Liver (tissue), 9 donors: ENCODE data around the gene ECHS1. TPM values are rescaled to one million over a fixed set of nuclear protein-coding genes. Genes with fewer than 3 reads are reported as not detected.
"Not testable (repeated sequence)": the region's sequence is repeated elsewhere in the genome, so short reads cannot be mapped to it uniquely, and the experiment has no call there.

Experiments
- DNase-seq: peaks from one replicate; pipeline ENCODE4 v3.0.0-alpha.2; 2017; ENCODE audit warnings: low spot score
- H3K27ac ChIP-seq, 2 donors: one replicate each; pipeline ENCODE4 v1.7.0; 2013; ENCODE audit warnings: inconsistent platforms in 2 of 2, low read length in 2 of 2, control low read depth in 1 of 2, low read depth in 1 of 2, mild to moderate bottlenecking in 1 of 2
- H3K27me3 ChIP-seq, 4 donors: one replicate each; pipeline versions ENCODE4 v1.6.1 to v1.7.0; 2013; ENCODE audit warnings: low read length in 3 of 4, inconsistent platforms in 1 of 4, mild to moderate bottlenecking in 1 of 4, moderate library complexity in 1 of 4; ENCODE audit not compliant: control insufficient read depth in 4 of 4, insufficient read depth in 4 of 4
- H3K36me3 ChIP-seq, 4 donors: one replicate each; pipeline versions ENCODE4 v1.6.1 to v1.7.0; 2013; ENCODE audit warnings: low read length in 3 of 4, mild to moderate bottlenecking in 3 of 4, low read depth in 1 of 4, moderate library complexity in 1 of 4; ENCODE audit not compliant: control insufficient read depth in 4 of 4, insufficient read depth in 3 of 4
- H3K4me1 ChIP-seq, 4 donors: one replicate each; pipeline versions ENCODE4 v1.6.1 to v1.7.0; 2013; ENCODE audit warnings: low read length in 3 of 4, mild to moderate bottlenecking in 3 of 4, moderate library complexity in 1 of 4; ENCODE audit not compliant: control insufficient read depth in 4 of 4, insufficient read depth in 4 of 4
- H3K4me3 ChIP-seq, 3 donors: one replicate each; pipeline versions ENCODE4 v1.6.1 to v1.7.0; 2013; ENCODE audit warnings: low read length in 3 of 3, control low read depth in 1 of 3, low read depth in 1 of 3, mild to moderate bottlenecking in 1 of 3
- H3K9ac ChIP-seq, 2 donors: one replicate each; pipeline ENCODE4 v1.7.0; 2013; ENCODE audit warnings: low read length in 2 of 2, mild to moderate bottlenecking in 2 of 2, moderate library complexity in 2 of 2, control low read depth in 1 of 2, low read depth in 1 of 2
- H3K9me3 ChIP-seq, 4 donors: one replicate each; pipeline versions ENCODE4 v1.6.1 to v1.7.0; 2013; ENCODE audit warnings: low read length in 3 of 4; ENCODE audit not compliant: control insufficient read depth in 4 of 4
- CTCF ChIP-seq: fragments of 150-350 bp; IDR thresholded peaks from 2 replicates; pipeline ENCODE4 v1.5.1; 2017; ENCODE audit warnings: improper control_type of control experiment, low read depth, low read length; ENCODE audit not compliant: missing input control
- EGR1 ChIP-seq, 2 donors: IDR thresholded peaks; 2 replicates each; pipeline ENCODE4 v1.6.1; 2016 to 2018; ENCODE audit warnings: antibody characterized with exemption in 2 of 2, low read depth in 2 of 2
- GABPA ChIP-seq, 2 donors: IDR thresholded peaks in 1 of 2; conservative IDR thresholded peaks in 1 of 2; 2 replicates each; pipeline ENCODE4 v1.6.1; 2016; ENCODE audit warnings: antibody characterized with exemption in 2 of 2, mild to moderate bottlenecking in 1 of 2, moderate library complexity in 1 of 2
- HNF4A ChIP-seq, 2 donors: conservative IDR thresholded peaks; 2 replicates each; pipeline ENCODE4 v1.6.1; 2016; ENCODE audit warnings: antibody characterized with exemption in 2 of 2, mild to moderate bottlenecking in 2 of 2
- HNF4G ChIP-seq: IDR thresholded peaks from 2 replicates; pipeline ENCODE4 v1.6.1; 2016; ENCODE audit warnings: antibody characterized with exemption
- JUND ChIP-seq, 2 donors: IDR thresholded peaks; 2 replicates each; pipeline ENCODE4 v1.6.1; 2016; ENCODE audit warnings: antibody characterized with exemption in 2 of 2
- MAX ChIP-seq: IDR thresholded peaks from 2 replicates; pipeline ENCODE4 v1.6.1; 2016; ENCODE audit warnings: antibody characterized with exemption
- RAD21 ChIP-seq, 2 donors: IDR thresholded peaks; 2 replicates each; pipeline ENCODE4 v1.6.1; 2016; ENCODE audit warnings: antibody characterized with exemption in 2 of 2, mild to moderate bottlenecking in 2 of 2
- RXRA ChIP-seq, 2 donors: IDR thresholded peaks; 2 replicates each; pipeline ENCODE4 v1.6.1; 2017 to 2018; ENCODE audit warnings: antibody characterized with exemption in 2 of 2, mild to moderate bottlenecking in 1 of 2
- TAF1 ChIP-seq: conservative IDR thresholded peaks from 2 replicates; pipeline ENCODE4 v1.6.1; 2016; ENCODE audit warnings: antibody characterized with exemption, mild to moderate bottlenecking
- YY1 ChIP-seq: IDR thresholded peaks from 2 replicates; pipeline ENCODE4 v1.6.1; 2016; ENCODE audit warnings: antibody characterized with exemption, mild to moderate bottlenecking
- WGBS: extraction: QIAGEN DNeasy Blood & Tissue Kit; methylation state at CpG from one replicate; pipeline ENCODE4 v1.1.7; 2013; 5-methylcytosine and 5-hydroxymethylcytosine counted together
- polyA plus RNA-seq, 2 donors: library from polyadenylated mRNA; stranded (reverse) in 1 of 2; unstranded in 1 of 2; fragments of 200-250 nt in 1 of 2; fragments of >200 nt in 1 of 2; fragmentation: Nextera tagmentation in 1 of 2; extraction: Ambion mirVana in 1 of 2; gene quantifications; one replicate each; pipeline versions ENCODE4 v1.2.1 to v1.2.3, GENCODE V29; 2013 to 2015
- total RNA-seq, 2 donors: library from RNA; depleted of rRNA; stranded (reverse); fragments of >200 nt; gene quantifications; one replicate each; pipeline ENCODE4 v1.2.3, GENCODE V29; 2014
- TF ChIP-seq, protein P1 (sequence below): IDR thresholded peaks from 2 replicates; pipeline ENCODE4 v1.6.1; 2016; ENCODE audit warnings: antibody characterized with exemption
- TF ChIP-seq, protein P2 (sequence below): IDR thresholded peaks from 2 replicates; pipeline ENCODE4 v1.6.1; 2016; ENCODE audit warnings: antibody characterized with exemption, mild to moderate bottlenecking
- donor health status: healthy.
- donor health status: healthy.
- donor health status: healthy.
- donor health status: healthy.
- donor health status: healthy.

The ECHS1 gene
- total and polyA plus RNA-seq, 4 donors: 41.5 to 849 (median 354) TPM

- no peak for TF ChIP-seq CTCF
- TF ChIP-seq RAD21 (IDR thresholded peaks at IDR 0.05): no peak
- no peak for TF ChIP-seq JUND (IDR thresholded peaks at IDR 0.05)
- no peak for TF ChIP-seq EGR1 (IDR thresholded peaks at IDR 0.05; ENCODE audit: low read depth in 2 of 2)
Observed at GRCh38 chr10:133372507-133372906, 647 bp downstream of the ECHS1 start (continued).

GRCh38 chr10:133370030-133370786, 2.9 kb downstream of the ECHS1 start:
- H3K4me1 ChIP-seq: peaks cover 8 to 42% (median 25%) of the 10 kb centered on the region in 4 donors
- H3K27me3 ChIP-seq: no peaks in the 10 kb centered on the region
- no peak overlapping the region for H3K4me3 ChIP-seq
- WGBS: 91% methylated on average over 24 of the region's 24 CpGs
- H3K27ac ChIP-seq: no peak overlapping the region
- TF ChIP-seq JUND (IDR thresholded peaks at IDR 0.05) (no peak), GABPA (IDR thresholded peaks at IDR 0.05 in 1 of 2, conservative IDR thresholded peaks at IDR 0.05 in 1 of 2) (no peak), TAF1 (no peak)
- H3K36me3 ChIP-seq: peaks cover 25 to 43% (median 41%) of the 10 kb centered on the region in 4 donors
- no peaks in the 10 kb centered on the region for H3K9me3 ChIP-seq
- no peak for DNase-seq
- no peak overlapping the region for H3K9ac ChIP-seq

- Histone ChIP-seq H3K9ac (no peak overlapping the region), H3K4me3 (no peak overlapping the region), H3K9me3 (no peaks in the 10 kb centered on the region), H3K4me1 (peaks cover 3 to 34% (median 19%) of the 10 kb centered on the region in 4 donors), H3K27me3 (no peaks in the 10 kb centered on the region), H3K27ac (no peak overlapping the region), H3K36me3 (peaks cover 30 to 59% (median 52%) of the 10 kb centered on the region in 4 donors)
- TF ChIP-seq RXRA (IDR thresholded peaks at IDR 0.05) (no peak), MAX (no peak), JUND (IDR thresholded peaks at IDR 0.05) (no peak), GABPA (IDR thresholded peaks at IDR 0.05 in 1 of 2, conservative IDR thresholded peaks at IDR 0.05 in 1 of 2) (no peak), CTCF (no peak), HNF4G (no peak), HNF4A (conservative IDR thresholded peaks at IDR 0.05) (no peak), TAF1 (no peak), EGR1 (IDR thresholded peaks at IDR 0.05; ENCODE audit: low read depth in 2 of 2) (no peak), YY1 (no peak), RAD21 (IDR thresholded peaks at IDR 0.05) (no peak)
- TF ChIP-seq, protein P1, sequence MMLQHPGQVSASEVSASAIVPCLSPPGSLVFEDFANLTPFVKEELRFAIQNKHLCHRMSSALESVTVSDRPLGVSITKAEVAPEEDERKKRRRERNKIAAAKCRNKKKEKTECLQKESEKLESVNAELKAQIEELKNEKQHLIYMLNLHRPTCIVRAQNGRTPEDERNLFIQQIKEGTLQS: no peak
- TF ChIP-seq, protein P2, sequence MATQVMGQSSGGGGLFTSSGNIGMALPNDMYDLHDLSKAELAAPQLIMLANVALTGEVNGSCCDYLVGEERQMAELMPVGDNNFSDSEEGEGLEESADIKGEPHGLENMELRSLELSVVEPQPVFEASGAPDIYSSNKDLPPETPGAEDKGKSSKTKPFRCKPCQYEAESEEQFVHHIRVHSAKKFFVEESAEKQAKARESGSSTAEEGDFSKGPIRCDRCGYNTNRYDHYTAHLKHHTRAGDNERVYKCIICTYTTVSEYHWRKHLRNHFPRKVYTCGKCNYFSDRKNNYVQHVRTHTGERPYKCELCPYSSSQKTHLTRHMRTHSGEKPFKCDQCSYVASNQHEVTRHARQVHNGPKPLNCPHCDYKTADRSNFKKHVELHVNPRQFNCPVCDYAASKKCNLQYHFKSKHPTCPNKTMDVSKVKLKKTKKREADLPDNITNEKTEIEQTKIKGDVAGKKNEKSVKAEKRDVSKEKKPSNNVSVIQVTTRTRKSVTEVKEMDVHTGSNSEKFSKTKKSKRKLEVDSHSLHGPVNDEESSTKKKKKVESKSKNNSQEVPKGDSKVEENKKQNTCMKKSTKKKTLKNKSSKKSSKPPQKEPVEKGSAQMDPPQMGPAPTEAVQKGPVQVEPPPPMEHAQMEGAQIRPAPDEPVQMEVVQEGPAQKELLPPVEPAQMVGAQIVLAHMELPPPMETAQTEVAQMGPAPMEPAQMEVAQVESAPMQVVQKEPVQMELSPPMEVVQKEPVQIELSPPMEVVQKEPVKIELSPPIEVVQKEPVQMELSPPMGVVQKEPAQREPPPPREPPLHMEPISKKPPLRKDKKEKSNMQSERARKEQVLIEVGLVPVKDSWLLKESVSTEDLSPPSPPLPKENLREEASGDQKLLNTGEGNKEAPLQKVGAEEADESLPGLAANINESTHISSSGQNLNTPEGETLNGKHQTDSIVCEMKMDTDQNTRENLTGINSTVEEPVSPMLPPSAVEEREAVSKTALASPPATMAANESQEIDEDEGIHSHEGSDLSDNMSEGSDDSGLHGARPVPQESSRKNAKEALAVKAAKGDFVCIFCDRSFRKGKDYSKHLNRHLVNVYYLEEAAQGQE: no peak
- WGBS: 93% methylated on average over 7 of the region's 7 CpGs
- no peak for DNase-seq
Observed at GRCh38 chr10:133368153-133368552, 5.0 kb downstream of the ECHS1 start.

GRCh38 chr10:133367461-133367860, 5.7 kb downstream of the ECHS1 start:
- DNase-seq, H3K9ac ChIP-seq, H3K27me3 ChIP-seq, H3K4me3 ChIP-seq, H3K27ac ChIP-seq, H3K9me3 ChIP-seq: not testable (repeated sequence)
- H3K36me3 ChIP-seq: peaks cover 35 to 66% (median 56%) of the 10 kb centered on the region in 4 donors
- 90% methylated on average over 4 of the region's 7 CpGs for WGBS
- H3K4me1 ChIP-seq: peaks cover 3 to 34% (median 19%) of the 10 kb centered on the region in 4 donors
